Right lung (tissue), 5 donors: ENCODE measurements around the gene A4GNT. TPM values are rescaled to one million over a fixed set of nuclear protein-coding genes. Genes with fewer than 3 reads are reported as not detected.

Source experiments
- DNase-seq, 2 donors: peaks; one replicate each; pipeline ENCODE4 v3.0.0-alpha.2; 2013
- polyA plus RNA-seq, 5 donors: library from polyadenylated mRNA; unstranded; fragments of 120-200 nt; gene quantifications; one replicate each; pipeline versions ENCODE4 v1.2.1 to v1.2.3, GENCODE V29; 2013; ENCODE audit warnings: inconsistent platforms in 1 of 5, low replicate concordance in 1 of 5; ENCODE audit not compliant: insufficient read length in 5 of 5, insufficient read depth in 1 of 5

A4GNT gene
- polyA plus RNA-seq, 5 donors, result 0.21 to 0.63 (median 0.37) TPM

DNA sequence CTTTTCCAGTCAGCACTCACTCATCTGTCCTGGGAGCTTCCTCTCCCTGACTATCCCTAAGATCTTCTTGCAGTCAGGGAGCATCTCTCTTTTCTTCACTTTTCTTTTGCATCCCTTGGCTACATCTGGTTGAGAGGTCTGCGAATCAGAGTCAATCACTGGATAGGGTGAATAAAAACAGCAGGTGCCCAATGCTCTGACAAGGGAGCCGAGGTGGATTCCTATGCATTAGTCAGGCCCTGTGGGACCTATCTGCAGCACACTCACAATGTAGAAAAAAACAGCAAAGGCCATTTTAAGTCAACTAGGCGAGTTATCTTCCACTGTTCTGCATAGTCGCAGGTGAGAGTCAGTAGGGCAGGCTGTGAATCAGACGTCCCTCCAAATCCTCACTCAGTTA is 52.3 kb downstream of the A4GNT start:
- DNase-seq, result no peak

- DNase-seq, result no peak
Measured at GRCh38 chr3:138078901-138079344, 53.3 kb downstream of the A4GNT start.

DNA sequence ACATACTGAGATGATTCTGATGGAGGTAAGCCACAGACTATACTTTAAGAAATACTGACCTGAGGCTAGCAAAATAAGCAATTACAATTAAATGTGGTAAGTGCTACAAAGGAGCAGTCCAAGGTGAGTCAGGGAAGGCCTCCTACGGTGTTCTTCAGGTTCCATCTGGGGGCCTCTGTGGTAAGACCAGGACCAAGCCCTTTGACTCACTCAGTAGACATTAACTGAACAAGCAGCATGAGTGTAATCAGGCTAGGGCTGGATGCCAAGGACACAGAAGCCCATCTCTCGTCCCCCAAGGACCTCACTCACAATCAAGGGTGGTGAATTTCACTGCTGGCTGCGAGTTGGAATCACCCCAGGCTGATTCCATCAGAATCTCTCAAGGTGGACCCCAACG is 54.1 kb downstream of the A4GNT start:
- DNase-seq, result no peak

Other genes starting within 250 kb of the A4GNT start
- 100 to 1,000 TPM in 1 of 5 donors, 10 to 100 TPM in 4; 51.3 to 142 (median 59.9) TPM for gene CLDN18, start 122.2 kb downstream of the A4GNT start, polyA plus RNA-seq
- 10 to 100 TPM; 16.1 to 21.8 (median 18.8) TPM for gene DZIP1L, start 16.8 kb downstream of the A4GNT start, polyA plus RNA-seq
- 10 to 100 TPM; 17.5 to 23.6 (median 21.1) TPM for gene DBR1, start 42.5 kb upstream of the A4GNT start, polyA plus RNA-seq
- 10 to 100 TPM; 37.2 to 59.3 (median 50.3) TPM for gene ARMC8, start 54.9 kb upstream of the A4GNT start, polyA plus RNA-seq
- 1 to 10 TPM; 2.3 to 5.6 (median 3.8) TPM for gene NME9, start 197.5 kb upstream of the A4GNT start, polyA plus RNA-seq
- 10 to 100 TPM; 19.1 to 24.3 (median 19.5) TPM for gene MRAS, start 216.2 kb upstream of the A4GNT start, polyA plus RNA-seq